AML-193 (cell line): ENCODE measurements around the gene RBM38.
"Not testable (repeated sequence)": the region's sequence is repeated elsewhere in the genome, so short reads cannot be mapped to it uniquely, and the experiment has no call there.

Experiments used
- DNase-seq, 2 experiments: peaks; one replicate each; lab custom pipeline; 2025; lab: John Stamatoyannopoulos, UW

The RBM38 gene

GRCh38 chr20:57390604-57391438, at the start of gene RBM38:
RBM38 (plus strand) TSS chr20:57391396; CDS start chr20:57391582, 186 bp downstream.
- DNase-seq = peak; percentile 27 to 36

- DNase-seq = no peak
Observed at GRCh38 chr20:57341663-57342062, 49.5 kb upstream of the RBM38 start.

DNA sequence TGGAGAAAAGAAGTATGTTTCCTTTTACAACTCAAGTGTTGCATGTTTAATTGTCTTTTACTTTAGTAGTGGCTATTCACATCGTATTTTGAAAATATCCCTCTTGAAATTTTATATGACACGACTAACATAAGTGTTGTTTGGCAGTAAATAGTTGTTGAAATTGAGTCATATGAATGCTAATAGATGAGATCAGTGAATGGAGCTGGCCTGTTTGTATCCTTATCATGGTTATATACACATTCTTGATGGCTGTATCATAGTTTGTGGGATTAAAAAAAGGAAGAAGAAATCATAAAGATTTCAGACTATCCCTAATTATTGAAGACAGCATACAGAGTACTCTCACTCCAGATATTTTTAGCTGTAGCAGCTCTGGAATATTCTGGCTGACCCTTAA, 48.4 kb upstream of the RBM38 start:
- no peak for DNase-seq

GRCh38 chr20:57346477-57346876, 44.7 kb upstream of the RBM38 start:
- peak; percentile 50 to 62 for DNase-seq

- no peak for DNase-seq
Observed at GRCh38 chr20:57347393-57347792, 43.8 kb upstream of the RBM38 start.

DNA sequence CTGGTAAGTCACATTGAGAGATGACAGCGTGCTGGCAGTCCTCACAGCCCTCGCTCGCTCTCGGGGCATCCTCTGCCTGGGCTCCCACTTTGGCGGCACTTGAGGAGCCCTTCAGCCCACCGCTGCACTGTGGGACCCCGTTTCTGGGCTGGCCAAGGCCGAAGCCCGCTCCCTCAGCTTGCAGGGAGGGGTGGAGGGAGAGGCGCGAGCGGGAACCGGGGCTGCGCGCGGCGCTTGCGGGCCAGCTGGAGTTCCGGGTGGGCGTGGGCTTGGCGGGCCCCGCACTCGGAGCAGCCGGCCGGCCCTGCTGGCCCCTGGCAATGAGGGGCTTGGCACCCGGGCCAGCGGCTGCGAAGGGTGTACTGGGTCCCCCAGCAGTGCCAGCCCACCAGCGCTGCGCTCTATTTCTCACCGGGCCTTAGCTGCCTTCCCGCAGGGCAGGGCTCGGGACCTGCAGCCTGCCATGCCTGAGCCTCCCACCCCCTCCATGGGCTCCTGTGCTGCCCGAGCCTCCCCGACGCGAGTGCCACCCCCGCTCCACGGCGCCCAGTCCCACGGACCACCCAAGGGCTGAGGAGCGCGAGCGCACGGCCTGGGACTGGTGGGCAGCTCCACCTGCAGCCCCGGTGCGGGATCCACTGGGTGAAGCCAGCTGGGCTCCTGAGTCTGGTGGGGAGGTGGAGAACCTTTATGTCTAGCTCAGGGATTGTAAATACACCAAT, 42.8 kb upstream of the RBM38 start:
- DNase-seq = not testable (repeated sequence)

DNA sequence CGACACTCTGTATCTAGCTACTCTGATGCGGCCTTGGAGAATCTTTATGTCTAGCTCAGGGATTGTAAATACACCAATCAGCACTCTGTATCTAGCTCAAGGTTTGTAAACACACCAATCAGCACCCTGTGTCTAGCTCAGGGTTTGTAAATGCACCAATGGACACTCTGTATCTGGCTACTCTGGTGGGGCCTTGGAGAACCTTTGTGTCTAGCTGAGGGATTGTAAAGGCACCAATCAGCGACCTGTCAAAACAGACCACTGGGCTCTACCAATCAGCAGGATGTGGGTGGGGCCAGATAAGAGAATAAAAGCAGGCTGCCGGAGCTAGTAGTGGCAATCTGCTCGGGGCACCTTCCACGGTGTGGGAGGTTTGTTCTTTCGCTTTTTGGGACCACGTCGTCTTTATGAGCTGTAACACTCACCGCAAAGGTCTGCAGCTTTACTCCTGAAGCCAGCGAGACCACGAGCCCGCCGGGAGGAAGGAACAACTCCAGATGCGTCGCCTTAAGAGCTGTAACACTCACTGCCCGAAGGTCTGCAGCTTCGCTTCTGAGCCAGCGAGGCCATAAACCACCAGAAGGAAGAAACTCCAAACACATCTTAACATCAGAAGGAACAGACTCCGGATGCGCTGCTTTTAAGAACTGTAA, 42.1 kb upstream of the RBM38 start:
- DNase-seq = not testable (repeated sequence)

GRCh38 chr20:57350081-57350710, 41.0 kb upstream of the RBM38 start:
- no peak for DNase-seq

- not testable (repeated sequence) for DNase-seq
Observed at GRCh38 chr20:57350726-57351041, 40.5 kb upstream of the RBM38 start.

GRCh38 chr20:57351042-57351783, 40.0 kb upstream of the RBM38 start, which contains the start of gene RAE1:
RAE1 (plus strand) TSS chr20:57351255; CDS start chr20:57354039, 2,784 bp downstream.
- DNase-seq = peak; percentile 89 to 90

- DNase-seq = no peak
Observed at GRCh38 chr20:57352305-57352704, 38.9 kb upstream of the RBM38 start.

DNA sequence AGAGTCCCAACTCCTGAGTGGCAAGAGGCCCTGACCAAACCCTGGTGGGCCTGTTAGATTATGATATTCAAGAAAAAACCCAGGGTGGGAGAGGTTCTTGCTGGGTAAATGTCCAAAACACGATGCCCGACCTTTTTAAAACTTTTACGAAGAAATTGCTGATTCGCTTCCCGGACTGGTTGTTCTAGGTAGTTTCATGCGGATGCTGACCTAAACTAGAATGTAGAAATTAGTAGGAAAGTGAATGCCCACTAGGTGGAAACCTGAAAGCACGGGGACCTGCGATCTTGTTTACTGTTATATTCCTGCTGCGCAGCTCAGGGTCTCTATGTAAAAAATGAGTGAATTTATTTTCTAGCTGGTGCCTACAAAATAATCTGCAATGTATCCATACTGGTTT, 37.8 kb upstream of the RBM38 start:
- DNase-seq = no peak

DNA sequence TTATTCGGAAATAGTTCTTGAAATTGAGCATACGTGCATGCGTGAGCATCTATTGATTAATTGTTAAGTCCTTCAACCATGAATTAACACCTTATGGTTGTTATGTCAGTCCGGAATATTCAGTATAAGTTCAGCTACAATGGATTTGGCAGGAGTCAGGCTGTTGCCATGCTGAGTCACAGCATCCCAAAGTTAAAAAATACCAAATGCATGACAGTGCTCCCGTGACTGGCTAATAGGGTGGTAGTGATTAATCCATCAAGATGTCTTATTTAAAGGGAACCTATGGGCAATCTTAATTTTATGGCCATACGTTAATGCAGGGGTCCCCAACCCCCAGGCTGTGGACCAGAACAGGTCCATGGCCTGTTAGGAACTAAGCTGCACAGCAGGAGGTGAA, 29.7 kb upstream of the RBM38 start:
- no peak for DNase-seq

GRCh38 chr20:57364451-57364850, 26.7 kb upstream of the RBM38 start:
- DNase-seq = no peak

GRCh38 chr20:57369596-57369995, 21.6 kb upstream of the RBM38 start:
- peak; percentile 36 to 43 for DNase-seq

DNA sequence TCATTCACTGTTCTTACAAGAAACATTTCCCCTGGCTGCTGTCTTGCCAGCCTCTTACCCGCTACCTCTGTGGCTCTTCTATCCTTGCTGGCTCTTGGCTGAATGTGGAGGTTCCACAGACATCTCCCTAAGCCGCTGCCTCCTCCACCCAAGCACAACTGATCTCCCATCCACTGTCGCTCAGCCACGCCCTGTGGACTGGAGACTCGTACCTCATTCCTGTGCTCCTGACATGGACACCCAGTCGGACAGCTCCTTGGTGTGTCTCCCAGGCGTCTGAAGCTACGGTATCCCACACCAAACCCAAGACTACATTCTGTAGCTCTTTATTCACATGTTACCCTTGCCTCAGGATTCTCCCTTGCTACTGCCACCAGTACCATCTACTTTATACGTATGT, 20.9 kb upstream of the RBM38 start:
- no peak for DNase-seq

- DNase-seq = no peak
Observed at GRCh38 chr20:57371363-57371762, 19.8 kb upstream of the RBM38 start.

- no peak for DNase-seq
Observed at GRCh38 chr20:57372157-57372556, 19.0 kb upstream of the RBM38 start.

GRCh38 chr20:57372581-57373350, 18.4 kb upstream of the RBM38 start:
- no peak for DNase-seq

DNA sequence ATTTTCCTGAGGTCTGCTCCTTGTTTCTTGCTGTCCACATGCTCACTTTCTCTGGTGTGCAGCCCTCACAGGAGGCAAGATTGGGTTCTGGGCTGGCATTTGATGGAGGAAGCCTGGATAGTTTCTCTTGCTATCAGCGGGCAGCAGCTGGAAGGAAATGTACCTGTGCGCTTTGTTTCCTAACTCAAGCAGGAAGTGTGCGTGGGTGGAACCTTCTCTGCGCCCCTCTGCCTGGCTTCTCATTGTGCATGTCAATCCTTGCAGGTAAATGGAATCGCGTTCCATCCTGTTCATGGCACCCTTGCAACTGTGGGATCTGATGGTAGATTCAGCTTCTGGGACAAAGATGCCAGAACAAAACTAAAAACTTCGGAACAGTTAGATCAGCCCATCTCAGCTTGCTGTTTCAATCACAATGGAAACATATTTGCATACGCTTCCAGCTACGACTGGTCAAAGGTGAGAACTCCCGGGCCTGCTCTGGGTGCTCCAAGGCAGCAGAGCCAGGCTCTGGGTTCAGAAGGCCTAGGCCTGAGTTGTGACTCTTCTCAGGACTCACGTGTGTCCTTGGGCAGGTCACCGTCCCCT, 16.8 kb upstream of the RBM38 start:
- no peak for DNase-seq
